Esophagus (tissue), 2 donors: ENCODE data around the gene PDE11A. TPM values are rescaled to one million over a fixed set of nuclear protein-coding genes. Genes with fewer than 3 reads are reported as not detected.
"Not testable (repeated sequence)": the region's sequence is repeated elsewhere in the genome, so short reads cannot be mapped to it uniquely, and the experiment has no call there.

ENCODE experiments used
- H3K27ac ChIP-seq, 2 donors: one replicate each; pipeline ENCODE4 v1.5.1; 2013; ENCODE audit warnings: low read depth in 2 of 2, mild to moderate bottlenecking in 2 of 2, inconsistent platforms in 1 of 2, low read length in 1 of 2, moderate library complexity in 1 of 2
- H3K27me3 ChIP-seq, 2 donors: one replicate each; pipeline ENCODE4 v1.6.1; 2013; ENCODE audit warnings: low read length in 2 of 2, control low read depth in 1 of 2, mild to moderate bottlenecking in 1 of 2; ENCODE audit not compliant: insufficient read depth in 2 of 2, control insufficient read depth in 1 of 2
- H3K36me3 ChIP-seq, 2 donors: one replicate each; pipeline ENCODE4 v1.6.1; 2013; ENCODE audit warnings: low read length in 1 of 2; ENCODE audit not compliant: control insufficient read depth in 2 of 2, insufficient read depth in 2 of 2
- H3K4me1 ChIP-seq, 2 donors: one replicate each; pipeline ENCODE4 v1.6.1; 2013; ENCODE audit warnings: low read length in 1 of 2; ENCODE audit not compliant: control insufficient read depth in 2 of 2, insufficient read depth in 2 of 2
- H3K4me3 ChIP-seq, 2 donors: one replicate each; pipeline ENCODE4 v1.5.1; 2013; ENCODE audit warnings: low read length in 2 of 2, mild to moderate bottlenecking in 2 of 2, low read depth in 1 of 2, moderate library complexity in 1 of 2
- H3K9me3 ChIP-seq, 2 donors: one replicate each; pipeline ENCODE4 v1.6.1; 2013; ENCODE audit warnings: mild to moderate bottlenecking in 2 of 2, low read depth in 1 of 2, low read length in 1 of 2, moderate library complexity in 1 of 2; ENCODE audit not compliant: control insufficient read depth in 2 of 2, insufficient read depth in 1 of 2
- WGBS, 2 donors: extraction: QIAGEN DNeasy Blood & Tissue Kit; methylation state at CpG; one replicate each; pipeline ENCODE4 v1.1.7; 2013; 5-methylcytosine and 5-hydroxymethylcytosine counted together
- polyA plus RNA-seq, 2 donors: library from polyadenylated mRNA; stranded (reverse); fragments of 200-250 nt; gene quantifications; one replicate each; pipeline ENCODE4 v1.2.3, GENCODE V29; 2013
- donor health status: healthy with polysubstance abuse.
- donor health status: Bipolar disorder and iron deficiency.

The PDE11A gene
- polyA plus RNA-seq, 2 donors: not detected

- not testable (repeated sequence) for H3K27ac ChIP-seq, H3K27me3 ChIP-seq, H3K9me3 ChIP-seq, H3K4me3 ChIP-seq, H3K4me1 ChIP-seq, H3K36me3 ChIP-seq
- WGBS, 2 donors: 97 to 99% methylated on average over 1 of the region's 3 CpGs
Observed at GRCh38 chr2:177947598-177947997, 125.0 kb downstream of the PDE11A start.

- H3K4me3 ChIP-seq, H3K36me3 ChIP-seq: not testable (repeated sequence)
- WGBS, 2 donors: 95% methylated on average over 12 to 14 of the region's 14 CpGs
Observed at GRCh38 chr2:177944530-177944929, 128.0 kb downstream of the PDE11A start.

GRCh38 chr2:177942731-177943130 lies 129.8 kb downstream of the PDE11A start:
- no peaks in the 10 kb centered on the region for H3K9me3 ChIP-seq
- H3K4me1 ChIP-seq: no peaks in the 10 kb centered on the region
- no peaks in the 10 kb centered on the region for H3K27me3 ChIP-seq
- WGBS, 2 donors: 47 to 66% methylated on average over 1 of the region's 1 CpG
- no peak overlapping the region for H3K4me3 ChIP-seq
- H3K36me3 ChIP-seq: no peaks in the 10 kb centered on the region
- no peak overlapping the region for H3K27ac ChIP-seq

More at GRCh38 chr2:177944530-177944929, 128.0 kb downstream of the PDE11A start:
- H3K27me3 ChIP-seq, H3K9me3 ChIP-seq, H3K4me1 ChIP-seq, H3K27ac ChIP-seq: not testable (repeated sequence)

- H3K27me3 ChIP-seq: no peaks in the 10 kb centered on the region
- no peak overlapping the region for H3K27ac ChIP-seq
- 81 to 91% methylated on average over 2 of the region's 2 CpGs for WGBS, 2 donors
- no peaks in the 10 kb centered on the region for H3K4me1 ChIP-seq
- no peaks in the 10 kb centered on the region for H3K36me3 ChIP-seq
- H3K4me3 ChIP-seq: no peak overlapping the region
- H3K9me3 ChIP-seq: no peaks in the 10 kb centered on the region
Observed at GRCh38 chr2:177939211-177939610, 133.4 kb downstream of the PDE11A start.

GRCh38 chr2:177930916-177931315 lies 141.7 kb downstream of the PDE11A start:
- no peaks in the 10 kb centered on the region for H3K4me1 ChIP-seq
- no peaks in the 10 kb centered on the region for H3K36me3 ChIP-seq
- no peak overlapping the region for H3K4me3 ChIP-seq
- H3K27me3 ChIP-seq: no peaks in the 10 kb centered on the region
- H3K9me3 ChIP-seq: no peaks in the 10 kb centered on the region
- no peak overlapping the region for H3K27ac ChIP-seq
- WGBS, 2 donors: 72 to 77% methylated on average over 4 of the region's 4 CpGs

GRCh38 chr2:177929662-177930522 lies 142.7 kb downstream of the PDE11A start:
- Histone ChIP-seq H3K9me3 (no peaks in the 10 kb centered on the region), H3K27ac (no peak overlapping the region), H3K4me3 (no peak overlapping the region), H3K36me3 (no peaks in the 10 kb centered on the region), H3K27me3 (no peaks in the 10 kb centered on the region), H3K4me1 (no peaks in the 10 kb centered on the region)
- 74 to 78% methylated on average over 2 of the region's 2 CpGs for WGBS, 2 donors

GRCh38 chr2:177923323-177923722 lies 149.3 kb downstream of the PDE11A start:
- Histone ChIP-seq H3K36me3 (no peaks in the 10 kb centered on the region), H3K9me3 (no peaks in the 10 kb centered on the region), H3K27ac (no peak overlapping the region), H3K4me3 (no peak overlapping the region), H3K4me1 (no peaks in the 10 kb centered on the region), H3K27me3 (no peaks in the 10 kb centered on the region)
- 65 to 86% methylated on average over 2 of the region's 2 CpGs for WGBS, 2 donors

GRCh38 chr2:177921726-177922125 lies 150.9 kb downstream of the PDE11A start:
- no peak overlapping the region for H3K4me3 ChIP-seq
- no peaks in the 10 kb centered on the region for H3K36me3 ChIP-seq
- H3K27ac ChIP-seq: no peak overlapping the region
- H3K9me3 ChIP-seq: no peaks in the 10 kb centered on the region
- H3K4me1 ChIP-seq: no peaks in the 10 kb centered on the region
- 71 to 74% methylated on average over 3 of the region's 3 CpGs for WGBS, 2 donors
- H3K27me3 ChIP-seq: no peaks in the 10 kb centered on the region

GRCh38 chr2:177917169-177917568 lies 155.4 kb downstream of the PDE11A start:
- no peak overlapping the region for H3K27ac ChIP-seq
- WGBS, 2 donors: 77 to 86% methylated on average over 1 of the region's 1 CpG
- no peak overlapping the region for H3K4me3 ChIP-seq
- no peaks in the 10 kb centered on the region for H3K27me3 ChIP-seq
- no peaks in the 10 kb centered on the region for H3K36me3 ChIP-seq
- no peaks in the 10 kb centered on the region for H3K9me3 ChIP-seq
- H3K4me1 ChIP-seq: no peaks in the 10 kb centered on the region

- Histone ChIP-seq H3K36me3 (no peaks in the 10 kb centered on the region), H3K27me3 (no peaks in the 10 kb centered on the region), H3K27ac (no peak overlapping the region), H3K4me1 (no peaks in the 10 kb centered on the region), H3K4me3 (no peak overlapping the region), H3K9me3 (no peaks in the 10 kb centered on the region)
- WGBS, 2 donors: 69 to 76% methylated on average over 4 of the region's 4 CpGs
Observed at GRCh38 chr2:177916342-177916741, 156.2 kb downstream of the PDE11A start.
